GM12864 (cell line): Measurements from ENCODE around the gene RILP.

Experiments
- DNase-seq: peaks from one replicate; pipeline ENCODE4 v3.0.0-alpha.2; 2011; ENCODE audit warnings: low read depth
- H3K4me3 ChIP-seq: 2 replicates; pipeline ENCODE4 v1.5.1; 2011; ENCODE audit warnings: mild to moderate bottlenecking, low read depth, low read length, control low read depth
- CTCF ChIP-seq: IDR thresholded peaks from 2 replicates; pipeline ENCODE4 v1.5.1; 2011; ENCODE audit warnings: low read depth, mild to moderate bottlenecking, moderate library complexity, low read length, control low read depth, inconsistent platforms; ENCODE audit errors: missing control alignments

The RILP gene

DNA sequence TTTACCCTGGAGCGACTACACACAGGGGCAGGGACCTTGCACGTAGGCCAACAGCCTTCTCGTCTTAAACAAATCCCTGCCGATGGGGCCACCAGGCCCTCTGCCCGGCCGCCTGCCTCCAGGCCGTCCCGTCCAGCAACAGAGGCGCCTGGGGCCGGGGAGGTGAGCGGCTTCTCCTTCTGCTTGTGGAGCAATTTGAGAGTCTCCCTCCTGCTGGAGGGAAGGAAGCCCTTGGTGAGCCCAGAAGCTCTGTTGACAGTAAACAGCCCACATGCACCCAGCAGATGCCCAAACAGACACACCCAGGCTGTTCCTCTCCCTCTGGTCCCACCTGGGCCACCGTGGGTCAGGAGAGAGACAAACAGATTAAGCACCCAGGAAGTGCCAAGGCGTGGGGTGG lies 29.2 kb downstream of the RILP start:
- DNase-seq = no peak
- no peak for TF ChIP-seq CTCF
- no peak overlapping the region for H3K4me3 ChIP-seq

DNA sequence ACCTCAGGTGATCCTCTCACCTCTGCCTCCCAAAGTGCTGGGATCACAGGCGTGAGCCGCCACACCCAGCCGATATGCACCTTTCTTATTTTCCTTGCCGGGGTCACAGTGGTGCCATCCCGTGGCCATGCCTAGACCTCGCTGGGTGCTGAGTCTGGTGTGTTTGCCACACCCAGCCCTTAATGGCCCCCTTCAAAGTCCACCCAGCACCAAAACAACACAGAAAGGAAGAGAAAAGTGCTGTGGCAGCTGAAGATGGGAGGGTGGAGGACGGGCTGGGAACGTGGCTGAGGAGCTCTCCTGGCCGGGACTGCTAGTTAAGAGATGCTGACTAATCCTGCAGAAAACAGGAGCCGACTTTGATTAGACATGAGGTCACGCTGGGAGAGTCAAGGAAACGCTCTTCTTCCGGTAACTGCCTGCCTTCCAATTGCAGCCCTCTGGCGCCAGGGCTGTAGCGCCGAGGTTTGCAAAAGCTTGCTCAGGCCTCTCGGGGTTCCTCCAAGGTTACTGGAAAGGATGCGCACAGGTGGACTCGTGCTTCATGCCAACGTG lies 32.0 kb downstream of the RILP start:
- H3K4me3 ChIP-seq = no peak overlapping the region
- DNase-seq = no peak
- no peak for TF ChIP-seq CTCF

DNA sequence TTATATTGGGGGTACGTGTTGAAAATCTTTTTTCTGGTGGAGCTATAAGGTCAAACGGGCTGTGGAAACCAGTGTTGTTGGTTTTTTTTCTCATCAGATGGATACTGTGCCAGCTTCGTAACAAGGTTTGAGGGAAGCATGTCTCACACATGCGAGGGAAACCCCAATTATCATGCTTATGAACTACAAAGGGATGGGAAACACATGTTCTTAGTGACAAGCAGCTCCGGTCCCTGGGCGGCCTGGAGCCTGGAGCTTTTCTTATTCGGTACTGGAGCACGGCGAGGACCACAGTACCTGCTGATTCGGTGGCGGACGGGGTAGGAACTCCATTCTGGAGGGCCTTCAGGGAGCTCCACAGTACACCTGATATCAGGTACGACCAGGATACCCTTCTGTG lies 33.6 kb downstream of the RILP start:
- DNase-seq = no peak
- no peak overlapping the region for H3K4me3 ChIP-seq
- TF ChIP-seq CTCF = no peak

GRCh38 chr17:1612400-1612799 lies 37.3 kb downstream of the RILP start:
- no peak overlapping the region for H3K4me3 ChIP-seq
- TF ChIP-seq CTCF = no peak
- DNase-seq = no peak

- no peak for TF ChIP-seq CTCF
- no peak overlapping the region for H3K4me3 ChIP-seq
- DNase-seq = no peak
Observed at GRCh38 chr17:1611715-1612114, 38.0 kb downstream of the RILP start.

- H3K4me3 ChIP-seq = no peak overlapping the region
- DNase-seq = no peak
- no peak for TF ChIP-seq CTCF
Observed at GRCh38 chr17:1608676-1609075, 41.0 kb downstream of the RILP start.

- TF ChIP-seq CTCF = no peak
Observed at GRCh38 chr17:1607971-1608320, 41.7 kb downstream of the RILP start.

More at GRCh38 chr17:1607971-1608320, 41.7 kb downstream of the RILP start:
- DNase-seq = no peak
- no peak overlapping the region for H3K4me3 ChIP-seq
